Gastrocnemius medialis (tissue), 4 donors: ENCODE measurements around the gene RIPOR1. TPM values are rescaled to one million over a fixed set of nuclear protein-coding genes. Genes with fewer than 3 reads are reported as not detected.

Experiments
- ATAC-seq, 2 donors: fragments of 150-250 bp; one replicate each; pipeline ENCODE4 v1.9.1; 2016
- DNase-seq, 2 donors: peaks; one replicate each; pipeline ENCODE4 v3.0.0-alpha.2; 2019
- H3K27ac ChIP-seq, 4 donors: fragments of 200-600 bp; sonication (generic); 1 replicate in 1 of 4; 2 replicates in 3 of 4; pipeline ENCODE4 v1.5.1; 2016 to 2018; ENCODE audit warnings: mild to moderate bottlenecking in 2 of 4, moderate library complexity in 1 of 4
- H3K27me3 ChIP-seq, 3 donors: fragments of 200-600 bp; sonication (generic) in 2 of 3; 1 replicate in 1 of 3; 2 replicates in 2 of 3; pipeline versions ENCODE4 v1.5.1 to v1.6.0; 2016 to 2019; ENCODE audit warnings: mild to moderate bottlenecking in 1 of 3, moderate library complexity in 1 of 3
- H3K36me3 ChIP-seq, 2 donors: fragments of 200-600 bp; sonication (generic) in 1 of 2; one replicate each; pipeline ENCODE4 v1.5.1; 2017 to 2018
- H3K4me1 ChIP-seq, 2 donors: fragments of 200-600 bp; sonication (generic) in 1 of 2; one replicate each; pipeline ENCODE4 v1.5.1; 2016 to 2017; ENCODE audit warnings: mild to moderate bottlenecking in 2 of 2
- H3K4me3 ChIP-seq, 4 donors: fragments of 200-600 bp; sonication (generic) in 3 of 4; 1 replicate in 1 of 4; 2 replicates in 3 of 4; pipeline ENCODE4 v1.5.1; 2016 to 2019; ENCODE audit warnings: mild to moderate bottlenecking in 2 of 4
- H3K9me3 ChIP-seq, 3 donors: fragments of 200-600 bp; sonication (generic) in 2 of 3; 1 replicate in 1 of 3; 2 replicates in 2 of 3; pipeline ENCODE4 v1.5.1; 2016 to 2019
- POLR2A ChIP-seq, 2 donors: fragments of 450-650 bp; IDR thresholded peaks; one replicate each; pipeline ENCODE4 v1.6.1; 2017; ENCODE audit warnings: antibody characterized with exemption in 2 of 2, mild to moderate bottlenecking in 2 of 2, moderate library complexity in 2 of 2
- in situ Hi-C, 4 donors: fragments of 200-750 bp; cut with MboI; loops; one replicate each; pipeline versions ENCODE4 v1.15.0 to v1.8.0; 2017; ENCODE audit warnings: low sequenced_read_pairs in 4 of 4
- intact Hi-C: fragments of 100-400 bp; cut with DNase I; formaldehyde crosslinking; loops from one replicate; pipeline ENCODE4 v1.15.1; 2023; ENCODE audit warnings: low total_unique reads
- total RNA-seq, 4 donors: library from RNA; depleted of rRNA; stranded (reverse); fragments of >200 nt; gene quantifications; one replicate each; pipeline versions ENCODE4 v1.1.0 to v1.2.3, GENCODE V29; 2016
- TF ChIP-seq, protein P1 (sequence below), 5 experiments: fragments of 450-650 bp in 3 of 5; fragments of 200-600 bp in 2 of 5; sonication (generic) in 2 of 5; IDR thresholded peaks in 4 of 5; conservative IDR thresholded peaks in 1 of 5; 1 replicate in 4 of 5; 2 replicates in 1 of 5; pipeline ENCODE4 v1.5.1; 2016 to 2019; ENCODE audit warnings: antibody characterized with exemption in 5 of 5, mild to moderate bottlenecking in 3 of 5, moderate library complexity in 3 of 5

RIPOR1 gene
- total RNA-seq, 4 donors from 2014 or later, result 10.6 to 65.4 (median 25.1) TPM

DNA sequence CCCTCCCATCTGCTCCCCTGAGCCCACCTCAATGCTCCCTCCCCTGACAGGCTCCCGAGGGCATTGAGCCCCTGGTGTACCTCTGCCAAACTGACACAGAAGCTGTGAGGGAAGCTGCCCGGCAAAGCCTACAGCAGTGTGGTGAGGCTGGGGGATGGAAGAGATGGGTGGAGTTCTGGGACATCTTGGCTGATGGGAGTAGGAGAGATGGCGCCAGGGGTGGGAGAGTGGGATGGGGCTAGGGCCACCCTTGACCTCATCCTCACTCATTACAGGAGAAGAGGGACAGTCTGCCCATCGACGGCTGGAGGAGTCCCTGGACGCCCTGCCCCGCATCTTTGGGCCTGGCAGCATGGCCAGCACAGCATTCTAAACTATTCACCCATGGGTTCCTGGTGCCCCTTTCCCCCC lies 17.5 kb downstream of the RIPOR1 start:
- TF ChIP-seq, protein P1, sequence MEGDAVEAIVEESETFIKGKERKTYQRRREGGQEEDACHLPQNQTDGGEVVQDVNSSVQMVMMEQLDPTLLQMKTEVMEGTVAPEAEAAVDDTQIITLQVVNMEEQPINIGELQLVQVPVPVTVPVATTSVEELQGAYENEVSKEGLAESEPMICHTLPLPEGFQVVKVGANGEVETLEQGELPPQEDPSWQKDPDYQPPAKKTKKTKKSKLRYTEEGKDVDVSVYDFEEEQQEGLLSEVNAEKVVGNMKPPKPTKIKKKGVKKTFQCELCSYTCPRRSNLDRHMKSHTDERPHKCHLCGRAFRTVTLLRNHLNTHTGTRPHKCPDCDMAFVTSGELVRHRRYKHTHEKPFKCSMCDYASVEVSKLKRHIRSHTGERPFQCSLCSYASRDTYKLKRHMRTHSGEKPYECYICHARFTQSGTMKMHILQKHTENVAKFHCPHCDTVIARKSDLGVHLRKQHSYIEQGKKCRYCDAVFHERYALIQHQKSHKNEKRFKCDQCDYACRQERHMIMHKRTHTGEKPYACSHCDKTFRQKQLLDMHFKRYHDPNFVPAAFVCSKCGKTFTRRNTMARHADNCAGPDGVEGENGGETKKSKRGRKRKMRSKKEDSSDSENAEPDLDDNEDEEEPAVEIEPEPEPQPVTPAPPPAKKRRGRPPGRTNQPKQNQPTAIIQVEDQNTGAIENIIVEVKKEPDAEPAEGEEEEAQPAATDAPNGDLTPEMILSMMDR (IDR thresholded peaks at IDR 0.05 in 4 of 5, conservative IDR thresholded peaks at IDR 0.05 in 1 of 5), result no peak
- TF ChIP-seq POLR2A (IDR thresholded peaks at IDR 0.05), result no peak
- Histone ChIP-seq H3K36me3 (peaks cover 0 to 48% of the 10 kb centered on the region in 2 donors), H3K4me1 (peaks cover 38 to 50% of the 10 kb centered on the region in 2 donors), H3K4me3 (no peak overlapping the region), H3K27me3 (no peaks in the 10 kb centered on the region), H3K27ac (peak overlapping the region; percentile 46 to 74 (median 62)), H3K9me3 (no peaks in the 10 kb centered on the region)
- intact Hi-C loops, result loop anchor here (2.0 kb wide), 1 partner anchor 99 kb away; the partner anchor contains the start of gene CARMIL2
- DNase-seq (no peak), ATAC-seq (no peak)
- in situ Hi-C loops, result loop anchor here in 1 of 4 donors (10.0 kb wide), 1 partner anchor 99 kb away; the partner anchor contains the start of gene CARMIL2

DNA sequence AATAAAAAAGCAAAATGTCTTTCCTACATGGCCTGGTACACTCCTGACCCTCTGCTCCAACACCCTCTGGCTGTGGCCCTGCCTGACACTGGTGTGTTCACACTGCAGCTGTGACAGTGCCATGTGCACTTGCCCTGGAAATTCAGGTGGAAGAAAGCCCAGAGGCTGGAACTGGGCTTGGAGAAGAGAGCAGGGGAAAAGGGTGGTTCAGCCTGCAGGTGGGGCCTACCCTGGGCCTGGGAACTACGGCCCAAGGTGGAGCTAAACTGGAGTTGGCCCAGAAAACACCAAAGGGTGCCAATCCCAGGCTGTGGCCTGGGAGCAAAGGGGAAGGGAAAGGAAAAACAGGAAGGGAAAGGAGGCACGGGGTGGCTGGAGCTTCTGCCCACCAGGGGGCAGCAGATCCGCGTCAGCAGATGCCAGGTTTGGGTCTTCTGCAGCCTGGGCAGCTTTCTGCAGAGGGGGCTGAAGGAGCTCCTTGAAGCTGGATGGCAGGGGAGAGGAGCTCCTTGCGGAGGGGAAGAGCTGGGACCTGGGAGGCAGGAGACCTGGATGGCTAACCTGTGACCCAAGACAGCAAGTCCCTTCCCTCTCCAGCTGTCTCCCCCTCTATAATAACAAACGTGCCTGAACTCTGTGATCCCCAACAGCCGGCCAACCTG lies 18.3 kb downstream of the RIPOR1 start:
- H3K4me1 ChIP-seq, result peaks cover 39 to 51% of the 10 kb centered on the region in 2 donors

DNA sequence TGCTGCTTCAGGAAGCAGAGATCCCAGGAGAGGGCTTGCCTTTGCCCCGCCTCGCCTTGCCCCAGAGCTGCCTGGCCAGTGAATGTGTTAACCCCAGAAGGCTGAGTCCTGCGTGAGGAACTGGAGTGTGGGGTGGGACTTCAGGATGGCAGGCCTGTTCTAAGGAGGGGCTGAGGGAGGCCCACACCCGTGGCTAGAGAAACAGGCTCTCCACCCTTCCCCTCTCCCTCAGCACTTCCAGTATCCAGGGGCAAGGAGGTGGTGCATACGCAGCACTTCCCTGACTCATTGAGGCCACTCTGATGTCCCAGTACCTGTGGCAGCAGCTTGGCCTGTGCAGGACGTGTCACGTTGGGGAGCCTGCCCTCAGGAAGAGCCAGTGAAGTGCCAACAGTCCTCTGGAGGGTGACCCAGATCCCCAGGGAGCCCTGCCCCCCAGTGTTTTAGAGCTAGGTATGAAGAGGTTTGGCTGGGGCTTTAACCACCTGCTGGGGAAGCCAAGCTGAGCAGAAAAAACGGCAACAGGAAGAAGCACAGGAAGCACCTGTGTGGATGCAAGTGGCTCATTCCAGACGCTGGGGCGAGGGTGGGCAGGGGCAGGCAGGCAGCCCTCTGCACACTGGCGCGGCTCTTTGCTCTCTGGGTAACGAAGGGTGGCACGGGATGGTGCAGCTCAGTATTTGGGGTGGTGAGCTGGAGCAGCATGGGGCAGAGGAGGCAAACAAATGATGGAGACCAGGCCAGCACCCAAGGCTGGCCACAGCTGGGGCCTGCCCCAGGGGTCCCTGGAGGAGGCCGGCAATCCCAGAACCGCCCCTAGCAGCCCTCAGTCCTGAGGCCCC lies 19.0 kb downstream of the RIPOR1 start:
- Histone ChIP-seq H3K27ac (peak overlapping the region; percentile 0 to 74 (median 39)), H3K9me3 (no peaks in the 10 kb centered on the region), H3K27me3 (no peaks in the 10 kb centered on the region), H3K36me3 (peaks cover 0 to 37% of the 10 kb centered on the region in 2 donors), H3K4me1 (peaks cover 47 to 58% of the 10 kb centered on the region in 2 donors), H3K4me3 (no peak overlapping the region)
- TF ChIP-seq POLR2A (IDR thresholded peaks at IDR 0.05), result no peak
- TF ChIP-seq, protein P1 (IDR thresholded peaks at IDR 0.05 in 4 of 5, conservative IDR thresholded peaks at IDR 0.05 in 1 of 5), result no peak
- intact Hi-C loops (loop anchor here (1.0 to 2.0 kb wide), 2 partner anchors 15 to 97 kb away; partner anchors contain the start of genes CARMIL2 and CTCF), in situ Hi-C loops (loop anchor here in 1 of 4 donors (10.0 kb wide), 1 partner anchor 97 kb away; the partner anchor contains the start of gene CARMIL2)
- peak in 1 of 2 donors; percentile 11 for ATAC-seq
- no peak for DNase-seq

More for the DNA sequence above, 18.3 kb downstream of the RIPOR1 start:
- H3K27me3 ChIP-seq, result no peaks in the 10 kb centered on the region
- H3K36me3 ChIP-seq, result peaks cover 0 to 42% of the 10 kb centered on the region in 2 donors
- no peak overlapping the region for H3K4me3 ChIP-seq
- TF ChIP-seq, protein P1 (IDR thresholded peaks at IDR 0.05 in 4 of 5, conservative IDR thresholded peaks at IDR 0.05 in 1 of 5), result peak; percentile 76 to 97 (median 93)
- TF ChIP-seq POLR2A (IDR thresholded peaks at IDR 0.05), result no peak
- peak in 1 of 2 donors; percentile 69 for DNase-seq
- H3K9me3 ChIP-seq, result no peaks in the 10 kb centered on the region
- intact Hi-C loops (loop anchor here (1.0 to 2.0 kb wide), 2 partner anchors 15 to 98 kb away; partner anchors contain the start of genes CARMIL2 and CTCF), in situ Hi-C loops (loop anchor here in 1 of 4 donors (10.0 kb wide), 1 partner anchor 98 kb away; the partner anchor contains the start of gene CARMIL2)
- ATAC-seq, result peak; percentile 62 to 78
- H3K27ac ChIP-seq, result peak overlapping the region; percentile 46 to 74 (median 62)

DNA sequence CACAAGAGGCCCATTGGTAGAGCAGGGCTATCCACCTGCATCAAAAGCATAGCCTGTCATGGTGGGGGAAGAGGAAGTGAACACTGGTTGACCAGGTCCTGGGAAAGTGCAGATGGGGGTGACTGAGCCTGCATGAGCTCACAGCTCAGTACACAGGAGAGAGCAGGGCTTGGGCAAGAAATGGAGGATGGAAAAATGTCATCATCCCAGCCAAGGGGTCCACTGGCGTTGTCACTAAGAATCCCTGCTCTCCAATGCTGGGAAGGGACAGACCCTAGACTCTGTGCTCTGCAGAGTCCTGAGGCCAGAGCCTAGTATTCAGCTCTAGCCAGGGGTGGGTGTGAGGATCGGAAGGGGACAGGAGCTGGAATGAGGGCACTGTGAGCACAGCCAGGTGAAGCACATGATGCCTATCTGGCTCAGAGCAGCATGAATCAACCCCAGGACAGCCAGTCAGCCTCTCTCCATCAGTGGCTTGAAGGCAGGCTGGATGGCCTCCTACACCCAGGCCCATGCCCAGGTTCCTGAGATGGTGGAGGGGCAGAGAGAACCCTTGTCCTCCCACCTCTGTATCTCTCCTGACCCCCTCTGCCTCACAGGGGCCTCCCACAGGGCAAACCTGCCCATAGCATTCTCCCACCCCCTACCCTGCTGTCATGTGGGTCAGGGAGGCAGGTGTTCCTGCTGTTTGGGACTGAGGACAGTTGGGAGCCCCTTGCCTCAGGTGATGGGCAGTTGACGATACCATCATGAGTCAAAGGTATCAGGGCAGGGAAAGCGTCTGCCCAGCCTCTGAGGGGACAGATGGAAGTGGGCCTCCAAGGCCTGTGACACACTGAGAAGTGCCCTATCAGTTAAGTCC lies 19.9 kb downstream of the RIPOR1 start:
- peak overlapping the region; percentile 0 to 74 (median 63) for H3K27ac ChIP-seq
- no peaks in the 10 kb centered on the region for H3K9me3 ChIP-seq
- peak in 1 of 2 donors; percentile 20 for ATAC-seq
- intact Hi-C loops, result no loop called here
- H3K4me3 ChIP-seq, result no peak overlapping the region
- TF ChIP-seq, protein P1 (IDR thresholded peaks at IDR 0.05 in 4 of 5, conservative IDR thresholded peaks at IDR 0.05 in 1 of 5), result no peak
- no peak for TF ChIP-seq POLR2A (IDR thresholded peaks at IDR 0.05)
- H3K27me3 ChIP-seq, result no peaks in the 10 kb centered on the region
- no peak for DNase-seq
- in situ Hi-C loops, result loop anchor here in 1 of 4 donors (10.0 kb wide), 1 partner anchor 96 kb away; the partner anchor contains the start of gene CARMIL2
- H3K4me1 ChIP-seq, result peaks cover 55 to 63% of the 10 kb centered on the region in 2 donors
- peaks cover 0 to 30% of the 10 kb centered on the region in 2 donors for H3K36me3 ChIP-seq
